Measurements from ENCODE around the gene DLGAP3. TPM values are rescaled to one million over a fixed set of nuclear protein-coding genes. Genes with fewer than 3 reads are reported as not detected.

Gene DLGAP3
- total RNA-seq, 5 donors from 2014 or later (not counting 1 experiment from before 2014, with no cell fraction given), result 0.78 to 1.6 (median 0.99) TPM

GRCh38 chr1:34831721-34832246 is 97.7 kb downstream of the DLGAP3 start:
- 78% methylated on average over 3 of the region's 6 CpGs for WGBS (ENCODE audit: insufficient coverage)
- Histone ChIP-seq H3K36me3 (ENCODE audit: control insufficient read depth in 2 of 2, extremely low read depth in 1 of 2, insufficient read depth in 1 of 2, low read length in 1 of 2) (no peaks in the 10 kb centered on the region), H3K27ac (ENCODE audit: low read length) (no peak overlapping the region), H3K4me3 (ENCODE audit: control insufficient read depth in 1 of 2, extremely low read depth in 1 of 2, low read length in 1 of 2) (no peak overlapping the region), H3K4me1 (ENCODE audit: control insufficient read depth in 1 of 2, extremely low read depth in 1 of 2, insufficient read depth in 2 of 2, low read length in 2 of 2) (no peaks in the 10 kb centered on the region), H3K9me3 (no peaks in the 10 kb centered on the region), H3K27me3 (replicated peaks in 1 of 2; ENCODE audit: control insufficient read depth in 2 of 2, extremely low read depth in 1 of 2, insufficient read depth in 2 of 2, low read length in 1 of 2) (no peaks in the 10 kb centered on the region)
- Mint-ChIP-seq H3K27ac (no peak overlapping the region), H3K9me3 (no peaks in the 10 kb centered on the region), H3K4me1 (peaks cover 0 to 5% (median 0%) of the 10 kb centered on the region in 3 donors), H3K36me3 (peaks cover 9% of the 10 kb centered on the region), H3K27me3 (no peaks in the 10 kb centered on the region), H3K4me3 (no peak overlapping the region)
- DNase-seq (no peak), ATAC-seq (replicated peaks in 1 of 4) (no peak)
- POLR2A ChIA-PET, result no interaction called here
- CTCF ChIA-PET, result interaction anchor here in 1 of 2 donors (0.5 kb wide), 1 partner anchor 358 kb away, joined by 5 read pairs; no protein-coding TSS in a partner anchor

- Histone ChIP-seq H3K4me1 (ENCODE audit: control insufficient read depth in 1 of 2, extremely low read depth in 1 of 2, insufficient read depth in 2 of 2, low read length in 2 of 2) (no peaks in the 10 kb centered on the region), H3K27ac (ENCODE audit: low read length) (no peak overlapping the region), H3K36me3 (ENCODE audit: control insufficient read depth in 2 of 2, extremely low read depth in 1 of 2, insufficient read depth in 1 of 2, low read length in 1 of 2) (no peaks in the 10 kb centered on the region), H3K27me3 (replicated peaks in 1 of 2; ENCODE audit: control insufficient read depth in 2 of 2, extremely low read depth in 1 of 2, insufficient read depth in 2 of 2, low read length in 1 of 2) (no peaks in the 10 kb centered on the region), H3K4me3 (ENCODE audit: control insufficient read depth in 1 of 2, extremely low read depth in 1 of 2, low read length in 1 of 2) (no peak overlapping the region), H3K9me3 (no peaks in the 10 kb centered on the region)
- no peak for DNase-seq
- H3K4me3 Mint-ChIP-seq, result no peak overlapping the region
- H3K27ac Mint-ChIP-seq, result no peak overlapping the region
- peaks cover 0 to 5% (median 0%) of the 10 kb centered on the region in 3 donors for H3K4me1 Mint-ChIP-seq
- ATAC-seq (replicated peaks in 1 of 4), result no peak
- H3K9me3 Mint-ChIP-seq, result no peaks in the 10 kb centered on the region
- POLR2A ChIA-PET, result no interaction called here
- H3K27me3 Mint-ChIP-seq, result no peaks in the 10 kb centered on the region
- CTCF ChIA-PET, result no interaction called here
- peaks cover 5% of the 10 kb centered on the region for H3K36me3 Mint-ChIP-seq
- WGBS (ENCODE audit: insufficient coverage), result 100% methylated on average over 1 of the region's 3 CpGs
Measured at GRCh38 chr1:34829250-34829649, 100.2 kb downstream of the DLGAP3 start.

GRCh38 chr1:34828611-34829010 is 100.8 kb downstream of the DLGAP3 start:
- H3K27me3 Mint-ChIP-seq, result no peaks in the 10 kb centered on the region
- H3K27me3 ChIP-seq (replicated peaks in 1 of 2; ENCODE audit: control insufficient read depth in 2 of 2, extremely low read depth in 1 of 2, insufficient read depth in 2 of 2, low read length in 1 of 2), result no peaks in the 10 kb centered on the region
- no peak overlapping the region for H3K4me3 ChIP-seq (ENCODE audit: control insufficient read depth in 1 of 2, extremely low read depth in 1 of 2, low read length in 1 of 2)
- ATAC-seq (replicated peaks in 1 of 4) (no peak), DNase-seq (no peak)
- H3K36me3 ChIP-seq (ENCODE audit: control insufficient read depth in 2 of 2, extremely low read depth in 1 of 2, insufficient read depth in 1 of 2, low read length in 1 of 2), result no peaks in the 10 kb centered on the region
- POLR2A ChIA-PET, result no interaction called here
- no peaks in the 10 kb centered on the region for H3K4me1 ChIP-seq (ENCODE audit: control insufficient read depth in 1 of 2, extremely low read depth in 1 of 2, insufficient read depth in 2 of 2, low read length in 2 of 2)
- CTCF ChIA-PET, result no interaction called here
- peaks cover 8% of the 10 kb centered on the region for H3K36me3 Mint-ChIP-seq
- peaks cover 0 to 3% (median 3%) of the 10 kb centered on the region in 3 donors for H3K9me3 Mint-ChIP-seq
- no peak overlapping the region for H3K27ac Mint-ChIP-seq
- H3K4me3 Mint-ChIP-seq, result no peak overlapping the region
- WGBS (ENCODE audit: insufficient coverage), result 100% methylated on average over 1 of the region's 2 CpGs
- no peak overlapping the region for H3K27ac ChIP-seq (ENCODE audit: low read length)
- peaks cover 0 to 5% (median 0%) of the 10 kb centered on the region in 3 donors for H3K4me1 Mint-ChIP-seq
- no peaks in the 10 kb centered on the region for H3K9me3 ChIP-seq

- Mint-ChIP-seq H3K27me3 (no peaks in the 10 kb centered on the region), H3K36me3 (peaks cover 8% of the 10 kb centered on the region), H3K9me3 (peaks cover 0 to 3% (median 3%) of the 10 kb centered on the region in 3 donors), H3K4me3 (no peak overlapping the region), H3K4me1 (peaks cover 0 to 5% (median 0%) of the 10 kb centered on the region in 3 donors), H3K27ac (no peak overlapping the region)
- no peaks in the 10 kb centered on the region for H3K36me3 ChIP-seq (ENCODE audit: control insufficient read depth in 2 of 2, extremely low read depth in 1 of 2, insufficient read depth in 1 of 2, low read length in 1 of 2)
- H3K4me1 ChIP-seq (ENCODE audit: control insufficient read depth in 1 of 2, extremely low read depth in 1 of 2, insufficient read depth in 2 of 2, low read length in 2 of 2), result no peaks in the 10 kb centered on the region
- no peak overlapping the region for H3K27ac ChIP-seq (ENCODE audit: low read length)
- ATAC-seq (replicated peaks in 1 of 4) (no peak), DNase-seq (no peak)
- no peaks in the 10 kb centered on the region for H3K27me3 ChIP-seq (replicated peaks in 1 of 2; ENCODE audit: control insufficient read depth in 2 of 2, extremely low read depth in 1 of 2, insufficient read depth in 2 of 2, low read length in 1 of 2)
- no peak overlapping the region for H3K4me3 ChIP-seq (ENCODE audit: control insufficient read depth in 1 of 2, extremely low read depth in 1 of 2, low read length in 1 of 2)
- POLR2A ChIA-PET, result no interaction called here
- 100% methylated on average over 2 of the region's 5 CpGs for WGBS (ENCODE audit: insufficient coverage)
- H3K9me3 ChIP-seq, result no peaks in the 10 kb centered on the region
- CTCF ChIA-PET, result no interaction called here
Measured at GRCh38 chr1:34827341-34827941, 102.0 kb downstream of the DLGAP3 start.

- no peak for ATAC-seq (replicated peaks in 1 of 4)
- peaks cover 0 to 5% (median 0%) of the 10 kb centered on the region in 3 donors for H3K4me1 Mint-ChIP-seq
- Histone ChIP-seq H3K4me3 (ENCODE audit: control insufficient read depth in 1 of 2, extremely low read depth in 1 of 2, low read length in 1 of 2) (no peak overlapping the region), H3K9me3 (no peaks in the 10 kb centered on the region), H3K27me3 (replicated peaks in 1 of 2; ENCODE audit: control insufficient read depth in 2 of 2, extremely low read depth in 1 of 2, insufficient read depth in 2 of 2, low read length in 1 of 2) (no peaks in the 10 kb centered on the region), H3K27ac (ENCODE audit: low read length) (no peak overlapping the region), H3K36me3 (ENCODE audit: control insufficient read depth in 2 of 2, extremely low read depth in 1 of 2, insufficient read depth in 1 of 2, low read length in 1 of 2) (no peaks in the 10 kb centered on the region), H3K4me1 (ENCODE audit: control insufficient read depth in 1 of 2, extremely low read depth in 1 of 2, insufficient read depth in 2 of 2, low read length in 2 of 2) (no peaks in the 10 kb centered on the region)
- peaks cover 0 to 3% (median 3%) of the 10 kb centered on the region in 3 donors for H3K9me3 Mint-ChIP-seq
- CTCF ChIA-PET, result no interaction called here
- no peak for DNase-seq
- no peaks in the 10 kb centered on the region for H3K27me3 Mint-ChIP-seq
- H3K27ac Mint-ChIP-seq, result no peak overlapping the region
- POLR2A ChIA-PET, result no interaction called here
- 73% methylated on average over 4 of the region's 11 CpGs for WGBS (ENCODE audit: insufficient coverage)
- no peak overlapping the region for H3K4me3 Mint-ChIP-seq
- peaks cover 10% of the 10 kb centered on the region for H3K36me3 Mint-ChIP-seq
Measured at GRCh38 chr1:34825455-34826091, 103.9 kb downstream of the DLGAP3 start.

GRCh38 chr1:34824817-34825454 is 104.5 kb downstream of the DLGAP3 start:
- Mint-ChIP-seq H3K4me3 (no peak overlapping the region), H3K27me3 (no peaks in the 10 kb centered on the region), H3K9me3 (peaks cover 0 to 3% (median 3%) of the 10 kb centered on the region in 3 donors), H3K36me3 (peaks cover 10% of the 10 kb centered on the region), H3K4me1 (peaks cover 0 to 5% (median 0%) of the 10 kb centered on the region in 3 donors), H3K27ac (no peak overlapping the region)
- no peak overlapping the region for H3K4me3 ChIP-seq (ENCODE audit: control insufficient read depth in 1 of 2, extremely low read depth in 1 of 2, low read length in 1 of 2)
- no peaks in the 10 kb centered on the region for H3K27me3 ChIP-seq (replicated peaks in 1 of 2; ENCODE audit: control insufficient read depth in 2 of 2, extremely low read depth in 1 of 2, insufficient read depth in 2 of 2, low read length in 1 of 2)
- ChIA-PET POLR2A (no interaction called here), CTCF (no interaction called here)
- no peaks in the 10 kb centered on the region for H3K36me3 ChIP-seq (ENCODE audit: control insufficient read depth in 2 of 2, extremely low read depth in 1 of 2, insufficient read depth in 1 of 2, low read length in 1 of 2)
- no peak for ATAC-seq (replicated peaks in 1 of 4)
- H3K9me3 ChIP-seq, result no peaks in the 10 kb centered on the region
- DNase-seq, result no peak
- no peaks in the 10 kb centered on the region for H3K4me1 ChIP-seq (ENCODE audit: control insufficient read depth in 1 of 2, extremely low read depth in 1 of 2, insufficient read depth in 2 of 2, low read length in 2 of 2)
- WGBS (ENCODE audit: insufficient coverage), result 71% methylated on average over 1 of the region's 3 CpGs
- no peak overlapping the region for H3K27ac ChIP-seq (ENCODE audit: low read length)

Data from T-cell (primary cell).